Neural cell (in vitro differentiated cells): Measurements from ENCODE around the gene SPEG. TPM values are rescaled to one million over a fixed set of nuclear protein-coding genes. Genes with fewer than 3 reads are reported as not detected.

Experiments used
- H2AFZ ChIP-seq: fragments of 200-600, 300-800 bp; sonication (generic), shearing (Covaris generic); 2 replicates; pipeline ENCODE4 v1.6.0; 2014; ENCODE audit warnings: low read depth, mild to moderate bottlenecking, antibody characterized with exemption, low read length, moderate library complexity
- H3F3A ChIP-seq: fragments of 200-600 bp; shearing (Covaris generic); 2 replicates; pipeline ENCODE4 v1.6.1; 2016; ENCODE audit warnings: mild to moderate bottlenecking, moderate library complexity, mixed read lengths, antibody characterized with exemption, low read length; ENCODE audit not compliant: insufficient read depth, poor library complexity, severe bottlenecking
- H3K27ac ChIP-seq: fragments of 200-600, 300-800 bp; sonication (generic), shearing (Covaris generic); 2 replicates; pipeline ENCODE4 v1.5.1; 2014; ENCODE audit warnings: mild to moderate bottlenecking, low read length, moderate library complexity
- H3K27me3 ChIP-seq: fragments of 300-800, 200-600 bp; sonication (generic), shearing (Covaris generic); 2 replicates; pipeline ENCODE4 v1.6.0; 2014; ENCODE audit warnings: mild to moderate bottlenecking, low read depth, low read length, moderate library complexity; ENCODE audit not compliant: insufficient read depth
- H3K36me3 ChIP-seq: fragments of 300-800, 200-600 bp; sonication (generic), shearing (Covaris generic); 2 replicates; pipeline ENCODE4 v1.5.1; 2014; ENCODE audit warnings: mild to moderate bottlenecking, antibody characterized with exemption, low read length, moderate library complexity; ENCODE audit not compliant: insufficient read depth
- H3K4me2 ChIP-seq: fragments of 300-800, 200-600 bp; sonication (generic), shearing (Covaris generic); 2 replicates; pipeline ENCODE4 v1.6.0; 2014; ENCODE audit warnings: mild to moderate bottlenecking, low read length
- H3K4me3 ChIP-seq: fragments of 300-800, 200-600 bp; sonication (generic), shearing (Covaris generic); 2 replicates; pipeline ENCODE4 v1.5.1; 2014; ENCODE audit warnings: mild to moderate bottlenecking, low read length, moderate library complexity
- H3K79me2 ChIP-seq: fragments of 200-600 bp; shearing (Covaris generic); replicated peaks from 2 replicates; pipeline ENCODE4 v1.6.0; 2014; ENCODE audit warnings: mild to moderate bottlenecking, low read length, moderate library complexity; ENCODE audit not compliant: insufficient read depth
- H3K9ac ChIP-seq: fragments of 300-800, 200-600 bp; sonication (generic), shearing (Covaris generic); 2 replicates; pipeline ENCODE4 v1.6.1; 2016; ENCODE audit warnings: mild to moderate bottlenecking, low read length, mixed read lengths
- H3K9me2 ChIP-seq: fragments of 200-600 bp; shearing (Covaris generic); 2 replicates; pipeline ENCODE4 v1.6.1; 2016; ENCODE audit warnings: mild to moderate bottlenecking, low read length, mixed read lengths; ENCODE audit not compliant: insufficient read depth
- H3K9me3 ChIP-seq: fragments of 200-600, 300-800 bp; sonication (generic), shearing (Covaris generic); 2 replicates; pipeline ENCODE4 v1.6.1; 2016; ENCODE audit warnings: mild to moderate bottlenecking, mixed run types, low read length, moderate library complexity, mixed read lengths
- H4K20me1 ChIP-seq: fragments of 200-600 bp; shearing (Covaris generic); 2 replicates; pipeline ENCODE4 v1.6.1; 2016; ENCODE audit warnings: mild to moderate bottlenecking, mixed run types; ENCODE audit not compliant: insufficient read depth
- CTCF ChIP-seq: fragments of 450-650 bp; IDR thresholded peaks from 2 replicates; pipeline ENCODE4 v1.5.1; 2014; ENCODE audit warnings: antibody characterized with exemption, mild to moderate bottlenecking, moderate library complexity; ENCODE audit not compliant: poor library complexity, severe bottlenecking
- EP300 ChIP-seq: fragments of 450-650 bp; conservative IDR thresholded peaks from 2 replicates; pipeline ENCODE4 v1.6.1; 2014; ENCODE audit warnings: antibody characterized with exemption, mild to moderate bottlenecking, moderate library complexity; ENCODE audit not compliant: poor library complexity, severe bottlenecking
- EZH2 ChIP-seq: fragments of 200-600, 300-800 bp; shearing (Covaris generic), sonication (generic); IDR thresholded peaks from 2 replicates; pipeline ENCODE4 v1.6.1; 2014; ENCODE audit warnings: antibody characterized with exemption, low read length, borderline replicate concordance, mild to moderate bottlenecking; ENCODE audit not compliant: insufficient read depth, poor library complexity, severe bottlenecking
- MXI1 ChIP-seq: fragments of 450-650 bp; conservative IDR thresholded peaks from 2 replicates; pipeline ENCODE4 v1.6.1; 2014; ENCODE audit warnings: antibody characterized with exemption, mild to moderate bottlenecking; ENCODE audit not compliant: poor library complexity, severe bottlenecking
- POLR2AphosphoS5 ChIP-seq: IDR thresholded peaks from 2 replicates; pipeline ENCODE4 v1.6.1; 2012
- RAD21 ChIP-seq: fragments of 450-650 bp; conservative IDR thresholded peaks from 2 replicates; pipeline ENCODE4 v1.6.1; 2014; ENCODE audit warnings: antibody characterized with exemption, mild to moderate bottlenecking, moderate library complexity
- REST ChIP-seq: IDR thresholded peaks from 2 replicates; pipeline ENCODE4 v1.6.1; 2012; ENCODE audit warnings: borderline replicate concordance
- SMC3 ChIP-seq: fragments of 450-650 bp; conservative IDR thresholded peaks from 2 replicates; pipeline ENCODE4 v1.6.1; 2014; ENCODE audit warnings: antibody characterized with exemption, mild to moderate bottlenecking, moderate library complexity; ENCODE audit not compliant: poor library complexity
- TAF1 ChIP-seq: IDR thresholded peaks from 2 replicates; pipeline ENCODE4 v1.6.1; 2012; ENCODE audit warnings: low read depth
- polyA plus RNA-seq: library from polyadenylated mRNA; depleted of rRNA; stranded (reverse); fragments of >200 nt; gene quantifications from 2 replicates; pipeline ENCODE4 v1.2.3, GENCODE V29; 2014

SPEG gene
- polyA plus RNA-seq, 1 donor from 2014 or later: 58.3 TPM

GRCh38 chr2:219483451-219484342 is 49.1 kb downstream of the SPEG start:
- H3K27ac ChIP-seq: no peak overlapping the region

More at GRCh38 chr2:219483451-219484342, 49.1 kb downstream of the SPEG start:
- H3K9ac ChIP-seq: no peak overlapping the region
- peak overlapping the region; percentile 53 for H3K4me3 ChIP-seq
- no peak overlapping the region for H3K4me2 ChIP-seq
- H3K36me3 ChIP-seq: no peaks in the 10 kb centered on the region
- no peak overlapping the region for H2AFZ ChIP-seq
- no peaks in the 10 kb centered on the region for H4K20me1 ChIP-seq
- H3K79me2 ChIP-seq: no peaks in the 10 kb centered on the region
- H3F3A ChIP-seq: no peaks in the 10 kb centered on the region
- no peak for TF ChIP-seq TAF1
- TF ChIP-seq CTCF: no peak
- no peak for TF ChIP-seq RAD21
- no peak for TF ChIP-seq MXI1
- TF ChIP-seq EZH2: no peak
- TF ChIP-seq POLR2AphosphoS5: no peak
- no peak for TF ChIP-seq REST
- TF ChIP-seq EP300: no peak
- TF ChIP-seq SMC3: no peak
- no peaks in the 10 kb centered on the region for H3K9me2 ChIP-seq
- H3K27me3 ChIP-seq: peaks cover 56% of the 10 kb centered on the region
- H3K9me3 ChIP-seq: no peaks in the 10 kb centered on the region
